Skeletal muscle tissue (tissue), 4 donors: Measurements from ENCODE around the gene SHOC1. TPM values are rescaled to one million over a fixed set of nuclear protein-coding genes. Genes with fewer than 3 reads are reported as not detected.

Experiments used
- H3K27ac ChIP-seq: one replicate; pipeline ENCODE4 v1.7.0; 2013; ENCODE audit warnings: mild to moderate bottlenecking, low read depth, low read length, inconsistent platforms
- H3K27me3 ChIP-seq, 3 donors: one replicate each; pipeline ENCODE4 v1.7.0; 2013; ENCODE audit warnings: low read length in 3 of 3; ENCODE audit not compliant: control insufficient read depth in 3 of 3, insufficient read depth in 3 of 3
- H3K36me3 ChIP-seq, 3 donors: one replicate each; pipeline ENCODE4 v1.7.0; 2013; ENCODE audit warnings: low read length in 3 of 3; ENCODE audit not compliant: control insufficient read depth in 3 of 3, insufficient read depth in 3 of 3
- H3K4me1 ChIP-seq, 3 donors: one replicate each; pipeline ENCODE4 v1.7.0; 2013; ENCODE audit warnings: low read length in 3 of 3, mild to moderate bottlenecking in 3 of 3; ENCODE audit not compliant: control insufficient read depth in 3 of 3, insufficient read depth in 3 of 3
- H3K4me3 ChIP-seq, 3 donors: one replicate each; pipeline ENCODE4 v1.7.0; 2013; ENCODE audit warnings: low read length in 3 of 3
- H3K9ac ChIP-seq, 3 donors: one replicate each; pipeline ENCODE4 v1.7.0; 2013; ENCODE audit warnings: low read length in 3 of 3, mild to moderate bottlenecking in 3 of 3, moderate library complexity in 2 of 3, low read depth in 1 of 3
- H3K9me3 ChIP-seq, 3 donors: one replicate each; pipeline ENCODE4 v1.7.0; 2013; ENCODE audit warnings: low read length in 3 of 3; ENCODE audit not compliant: control insufficient read depth in 3 of 3
- total RNA-seq: library from RNA; depleted of rRNA; stranded (reverse); fragments of >200 nt; gene quantifications from one replicate; pipeline ENCODE4 v1.2.3, GENCODE V29; 2014
- donor health status: Osteomylitis.

The SHOC1 gene
- total RNA-seq, result not detected

GRCh38 chr9:111794835-111795556, at the start of gene SHOC1:
Gene SHOC1, minus strand, starts transcription at chr9:111794937. Its CDS starts 3,519 bp downstream, at chr9:111791418.
- H3K36me3 ChIP-seq, result no peaks in the 10 kb centered on the region
- no peak within 1 kb of the TSS for H3K4me3 ChIP-seq
- H3K9me3 ChIP-seq, result no peaks in the 10 kb centered on the region
- no peaks in the 10 kb centered on the region for H3K27me3 ChIP-seq
- H3K27ac ChIP-seq, result no peak within 1 kb of the TSS
- no peak within 1 kb of the TSS for H3K9ac ChIP-seq
- no peaks in the 10 kb centered on the region for H3K4me1 ChIP-seq

GRCh38 chr9:111843971-111844370, 49.2 kb upstream of the SHOC1 start:
- Histone ChIP-seq H3K27me3 (no peaks in the 10 kb centered on the region), H3K36me3 (no peaks in the 10 kb centered on the region), H3K4me3 (no peak overlapping the region), H3K27ac (no peak overlapping the region), H3K4me1 (no peaks in the 10 kb centered on the region), H3K9ac (no peak overlapping the region), H3K9me3 (no peaks in the 10 kb centered on the region)

DNA sequence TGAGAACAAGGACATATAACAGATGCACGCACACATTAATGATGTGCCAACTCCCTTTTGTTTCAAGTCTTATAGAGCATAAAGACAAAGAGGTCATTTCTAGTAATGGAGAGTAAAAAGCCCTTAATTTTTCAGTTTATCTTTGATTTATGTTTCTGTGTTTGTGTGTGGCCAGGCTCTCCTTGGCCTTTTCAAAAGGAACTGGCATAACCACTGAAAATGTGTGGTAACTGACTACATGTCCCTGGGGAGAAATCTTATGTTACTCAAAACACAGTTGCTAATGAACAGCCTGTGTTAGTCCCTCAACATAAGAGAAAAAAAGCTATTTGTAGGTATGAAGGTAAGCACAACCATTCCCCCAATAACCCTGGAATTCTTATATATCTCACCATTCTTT, 47.6 kb upstream of the SHOC1 start:
- H3K36me3 ChIP-seq, result no peaks in the 10 kb centered on the region
- no peak overlapping the region for H3K4me3 ChIP-seq
- no peaks in the 10 kb centered on the region for H3K27me3 ChIP-seq
- H3K9me3 ChIP-seq, result no peaks in the 10 kb centered on the region
- H3K27ac ChIP-seq, result no peak overlapping the region
- H3K9ac ChIP-seq, result no peak overlapping the region
- H3K4me1 ChIP-seq, result no peaks in the 10 kb centered on the region

GRCh38 chr9:111840442-111840841, 45.7 kb upstream of the SHOC1 start:
- H3K9ac ChIP-seq, result no peak overlapping the region
- H3K36me3 ChIP-seq, result no peaks in the 10 kb centered on the region
- H3K4me1 ChIP-seq, result no peaks in the 10 kb centered on the region
- no peaks in the 10 kb centered on the region for H3K27me3 ChIP-seq
- no peaks in the 10 kb centered on the region for H3K9me3 ChIP-seq
- H3K4me3 ChIP-seq, result no peak overlapping the region
- no peak overlapping the region for H3K27ac ChIP-seq

GRCh38 chr9:111839987-111840386, 45.2 kb upstream of the SHOC1 start:
- H3K9ac ChIP-seq, result no peak overlapping the region
- no peaks in the 10 kb centered on the region for H3K36me3 ChIP-seq
- H3K4me1 ChIP-seq, result no peaks in the 10 kb centered on the region
- no peaks in the 10 kb centered on the region for H3K9me3 ChIP-seq
- no peak overlapping the region for H3K4me3 ChIP-seq
- H3K27ac ChIP-seq, result no peak overlapping the region
- no peaks in the 10 kb centered on the region for H3K27me3 ChIP-seq

DNA sequence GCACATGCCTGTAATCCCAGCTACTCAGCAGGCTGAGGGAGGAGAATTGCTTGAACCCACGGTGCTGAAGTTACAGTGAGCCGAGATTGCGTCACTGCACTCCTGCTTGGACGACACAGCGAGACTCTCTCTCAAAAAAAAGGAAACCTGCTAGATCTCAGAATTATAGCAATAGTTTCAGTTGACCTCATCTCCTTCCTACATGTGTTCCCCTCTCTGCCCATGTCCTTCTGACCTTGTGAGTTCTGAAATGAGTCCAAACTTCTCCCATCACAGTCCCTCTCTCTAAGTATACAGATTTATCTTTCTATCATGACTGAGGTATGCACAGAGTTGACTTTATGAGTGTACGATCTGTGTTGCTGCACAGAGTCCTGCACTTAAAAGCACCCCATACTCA, 44.6 kb upstream of the SHOC1 start:
- Histone ChIP-seq H3K27ac (no peak overlapping the region), H3K9me3 (no peaks in the 10 kb centered on the region), H3K9ac (no peak overlapping the region), H3K4me3 (no peak overlapping the region), H3K36me3 (no peaks in the 10 kb centered on the region), H3K27me3 (no peaks in the 10 kb centered on the region), H3K4me1 (no peaks in the 10 kb centered on the region)

DNA sequence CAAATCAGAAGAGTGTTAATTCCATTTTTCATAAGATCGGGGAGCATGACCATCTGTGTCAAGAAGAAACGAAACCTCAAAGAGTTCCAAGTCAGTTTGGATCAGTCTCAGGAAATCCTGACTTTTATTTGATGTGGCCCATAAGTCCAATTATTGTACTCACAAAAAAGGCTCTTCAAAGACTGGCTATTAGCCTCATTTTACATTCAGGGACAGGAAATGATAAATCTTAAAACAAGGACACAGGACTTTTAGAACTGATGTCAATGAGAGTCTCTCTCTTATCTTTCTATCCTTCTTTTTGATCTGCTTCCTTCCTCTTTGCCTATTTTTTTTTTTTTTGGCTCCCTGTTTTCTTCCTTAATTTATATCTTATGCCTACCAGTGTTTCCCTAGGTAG, 43.7 kb upstream of the SHOC1 start:
- Histone ChIP-seq H3K4me3 (no peak overlapping the region), H3K27ac (no peak overlapping the region), H3K27me3 (no peaks in the 10 kb centered on the region), H3K9me3 (no peaks in the 10 kb centered on the region), H3K36me3 (no peaks in the 10 kb centered on the region), H3K9ac (no peak overlapping the region), H3K4me1 (no peaks in the 10 kb centered on the region)

GRCh38 chr9:111836311-111836710, 41.6 kb upstream of the SHOC1 start:
- Histone ChIP-seq H3K27ac (no peak overlapping the region), H3K9ac (no peak overlapping the region)

DNA sequence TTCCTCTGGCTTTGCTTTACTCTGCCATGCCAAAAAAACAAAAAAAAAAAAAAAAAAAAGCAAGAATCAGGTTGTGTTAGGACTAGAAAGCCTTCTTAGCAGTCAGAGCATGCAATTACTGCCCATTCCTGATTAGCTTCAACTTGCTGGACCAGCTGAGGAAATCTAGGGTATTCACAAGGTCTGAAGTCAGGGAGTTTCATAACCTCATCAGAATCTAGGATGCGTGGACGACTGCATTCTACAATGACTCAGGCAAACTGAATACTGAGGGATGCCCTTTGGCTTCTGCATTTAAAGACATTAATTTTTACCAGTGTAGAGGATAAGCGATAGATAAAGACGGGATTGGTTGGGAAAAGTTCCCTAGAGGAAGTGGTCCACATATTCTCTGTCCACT, 39.2 kb upstream of the SHOC1 start:
- Histone ChIP-seq H3K36me3 (no peaks in the 10 kb centered on the region), H3K9ac (no peak overlapping the region), H3K27me3 (no peaks in the 10 kb centered on the region), H3K27ac (no peak overlapping the region), H3K9me3 (no peaks in the 10 kb centered on the region), H3K4me3 (no peak overlapping the region), H3K4me1 (no peaks in the 10 kb centered on the region)

More at GRCh38 chr9:111836311-111836710, 41.6 kb upstream of the SHOC1 start:
- H3K27me3 ChIP-seq, result no peaks in the 10 kb centered on the region
- H3K4me1 ChIP-seq, result no peaks in the 10 kb centered on the region
- no peaks in the 10 kb centered on the region for H3K36me3 ChIP-seq
- no peak overlapping the region for H3K4me3 ChIP-seq
- H3K9me3 ChIP-seq, result no peaks in the 10 kb centered on the region

- no peaks in the 10 kb centered on the region for H3K36me3 ChIP-seq
- H3K27ac ChIP-seq, result no peak overlapping the region
- H3K4me3 ChIP-seq, result no peak overlapping the region
- H3K9ac ChIP-seq, result no peak overlapping the region
- no peaks in the 10 kb centered on the region for H3K27me3 ChIP-seq
- no peaks in the 10 kb centered on the region for H3K4me1 ChIP-seq
- no peaks in the 10 kb centered on the region for H3K9me3 ChIP-seq
Measured at GRCh38 chr9:111832449-111832848, 37.7 kb upstream of the SHOC1 start.
